Left hindlimb (tissue), 1 donor: Measurements from ENCODE around the gene ADAT3.

Experiments used
- DNase-seq: peaks from one replicate; pipeline ENCODE4 v3.0.0-alpha.2; 2018

ADAT3 gene

DNA sequence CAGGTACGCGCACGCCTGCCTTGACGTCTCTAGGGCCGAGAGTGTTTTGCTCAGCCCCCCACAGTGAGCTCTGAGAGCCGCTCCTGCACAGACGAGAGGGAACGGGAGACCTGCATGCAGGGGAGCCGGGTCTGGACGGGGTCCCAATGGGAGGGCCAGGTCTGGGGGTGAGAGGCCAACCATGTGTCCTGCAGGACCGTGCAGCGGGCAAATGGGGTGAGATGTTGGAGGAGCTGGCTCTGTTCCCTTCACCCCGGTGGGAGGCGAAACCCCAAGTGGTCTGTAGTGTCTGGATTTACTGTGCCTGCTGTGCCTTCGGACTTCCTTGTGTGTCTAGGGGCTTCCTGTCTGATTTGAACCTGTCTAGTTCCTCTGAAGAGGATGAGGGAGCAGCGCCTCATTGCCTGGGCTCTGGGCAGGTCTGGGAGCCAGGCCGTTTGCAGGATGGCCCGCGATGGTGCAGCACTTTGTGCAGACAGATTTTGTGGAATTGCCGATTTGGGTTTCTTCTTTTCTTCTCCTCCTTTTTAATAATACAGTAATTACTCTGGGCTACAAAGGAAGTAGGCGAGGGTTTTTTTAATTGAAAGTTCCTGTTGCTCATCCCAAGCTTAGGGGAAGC, 37.8 kb downstream of the ADAT3 start:
- DNase-seq, result no peak

- DNase-seq, result no peak
Measured at GRCh38 chr19:1943661-1944087, 38.5 kb downstream of the ADAT3 start.

GRCh38 chr19:1944088-1944915, 39.1 kb downstream of the ADAT3 start:
- no peak for DNase-seq

- no peak for DNase-seq
Measured at GRCh38 chr19:1944916-1945561, 39.8 kb downstream of the ADAT3 start.

DNA sequence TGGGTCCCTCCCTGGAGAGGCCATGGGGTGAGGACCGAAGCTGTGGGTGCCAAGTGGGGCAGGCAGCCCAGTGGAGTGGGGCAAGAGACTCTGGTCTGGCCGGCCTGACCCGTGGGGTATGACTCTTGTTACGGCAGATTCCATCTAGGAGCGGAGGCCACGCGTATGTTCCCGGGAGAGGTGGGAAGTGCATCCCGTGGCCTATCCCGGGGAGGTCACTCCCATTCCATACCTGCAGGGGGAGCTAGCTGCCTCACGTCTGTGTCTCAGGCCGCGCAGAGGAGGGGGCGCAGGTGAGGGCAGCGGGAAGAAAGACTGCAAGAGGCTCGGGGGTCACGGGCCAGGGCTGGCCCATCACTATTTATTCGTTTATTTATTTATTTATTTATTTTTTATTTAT, 40.7 kb downstream of the ADAT3 start:
- no peak for DNase-seq

DNA sequence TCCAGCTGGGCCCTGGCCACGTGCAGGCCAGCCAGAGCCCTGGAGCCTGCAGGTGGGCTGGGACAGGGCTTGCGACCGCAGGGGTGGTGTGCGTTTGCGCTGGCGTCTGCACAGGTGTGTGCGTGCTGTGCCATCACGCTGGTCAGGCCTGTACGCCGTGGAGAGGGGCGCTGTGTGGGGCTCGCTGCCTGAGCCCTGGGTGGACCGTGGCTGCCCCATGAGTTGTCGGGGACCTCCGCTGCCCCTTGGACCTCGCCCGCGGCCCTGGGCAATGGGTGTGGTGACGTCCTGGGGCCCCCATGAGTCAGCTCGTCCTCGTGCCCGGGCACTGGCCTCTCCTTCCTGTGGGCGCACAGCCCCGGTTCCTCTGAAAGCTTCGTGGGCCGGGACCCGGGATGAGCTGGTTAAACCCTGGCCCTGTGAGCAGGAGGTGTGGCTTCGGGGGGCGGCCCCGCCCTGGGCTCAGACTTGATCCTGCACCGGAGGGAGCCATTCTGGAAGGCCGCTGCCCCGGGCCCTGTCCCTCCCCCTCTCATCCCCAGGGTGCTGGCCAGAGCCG, 42.5 kb downstream of the ADAT3 start:
- DNase-seq, result no peak

GRCh38 chr19:1949304-1950101, 44.3 kb downstream of the ADAT3 start:
- no peak for DNase-seq

DNA sequence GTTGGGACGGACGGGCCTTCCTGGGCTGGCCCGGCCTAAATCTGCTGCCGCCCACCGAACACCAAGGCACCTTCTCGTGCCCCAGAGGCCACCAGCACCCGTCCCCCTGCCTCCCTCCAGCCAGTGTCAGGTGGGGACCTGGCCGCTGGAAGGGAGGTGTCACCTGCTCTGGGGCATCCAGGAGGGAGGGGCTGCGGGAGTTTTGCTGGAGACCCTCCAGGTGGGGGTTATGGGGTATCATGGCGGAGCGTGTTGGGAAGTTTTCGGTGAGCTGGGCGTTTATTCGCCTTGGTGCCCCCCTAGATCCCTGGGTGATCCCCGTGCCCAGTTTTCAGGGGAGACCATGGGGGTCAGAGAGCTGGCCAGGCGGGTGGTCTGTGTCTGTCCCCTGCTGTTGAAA, 45.4 kb downstream of the ADAT3 start:
- DNase-seq, result no peak

DNA sequence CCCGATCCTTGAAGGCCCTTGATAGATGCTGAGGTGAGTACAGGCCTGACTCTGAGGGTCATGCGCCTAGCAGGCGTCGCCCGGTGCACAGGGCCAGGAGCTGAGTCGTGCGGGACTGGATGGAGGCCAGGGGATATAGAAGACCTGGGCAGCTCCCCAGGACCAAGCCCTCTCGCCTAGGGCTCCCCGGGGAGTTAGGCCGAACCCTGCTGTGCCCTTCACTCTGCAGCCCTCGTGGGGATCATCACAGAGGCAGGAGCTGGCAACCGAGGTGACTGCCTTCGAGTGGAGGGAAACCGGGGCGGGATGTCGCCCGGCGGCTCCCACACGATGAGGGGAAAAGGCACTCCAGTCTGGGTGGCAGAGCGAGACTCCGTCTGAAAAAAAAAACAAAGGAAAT, 47.4 kb downstream of the ADAT3 start:
- no peak for DNase-seq

- no peak for DNase-seq
Measured at GRCh38 chr19:1953037-1953436, 47.8 kb downstream of the ADAT3 start.

DNA sequence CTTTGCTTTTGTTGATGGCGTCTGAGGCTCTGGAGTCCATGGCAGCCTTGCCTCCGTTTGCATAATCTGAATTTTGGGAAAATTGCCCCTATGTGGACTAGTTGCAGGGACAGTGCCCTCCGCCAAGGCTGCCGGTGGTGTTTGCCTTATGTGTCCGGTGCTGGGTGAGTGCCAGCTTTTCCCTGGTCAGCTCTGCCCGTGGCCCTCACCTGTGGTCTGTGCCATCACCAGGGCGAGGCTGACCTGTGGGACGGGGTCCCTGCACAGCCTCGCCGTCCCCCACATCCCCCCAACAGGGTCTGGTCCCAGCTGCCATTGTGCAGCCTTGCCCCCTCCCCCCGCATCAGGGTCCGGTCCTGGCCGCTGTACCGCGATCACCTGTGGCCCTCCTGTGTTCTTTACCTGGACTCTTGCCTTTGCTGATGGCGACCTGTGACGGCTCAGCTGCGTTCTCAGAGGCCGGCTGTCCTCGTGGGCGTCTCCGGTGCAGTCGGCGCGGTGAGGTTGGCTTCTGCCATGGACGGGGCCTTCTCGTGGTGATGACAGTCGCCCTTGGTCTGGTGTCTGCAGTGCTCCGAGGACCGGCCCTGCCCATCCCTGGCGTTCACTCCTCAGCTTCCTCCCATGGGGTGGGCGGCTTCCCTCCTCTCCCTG, 48.4 kb downstream of the ADAT3 start:
- no peak for DNase-seq

- DNase-seq, result no peak
Measured at GRCh38 chr19:1954532-1954933, 49.3 kb downstream of the ADAT3 start.

DNA sequence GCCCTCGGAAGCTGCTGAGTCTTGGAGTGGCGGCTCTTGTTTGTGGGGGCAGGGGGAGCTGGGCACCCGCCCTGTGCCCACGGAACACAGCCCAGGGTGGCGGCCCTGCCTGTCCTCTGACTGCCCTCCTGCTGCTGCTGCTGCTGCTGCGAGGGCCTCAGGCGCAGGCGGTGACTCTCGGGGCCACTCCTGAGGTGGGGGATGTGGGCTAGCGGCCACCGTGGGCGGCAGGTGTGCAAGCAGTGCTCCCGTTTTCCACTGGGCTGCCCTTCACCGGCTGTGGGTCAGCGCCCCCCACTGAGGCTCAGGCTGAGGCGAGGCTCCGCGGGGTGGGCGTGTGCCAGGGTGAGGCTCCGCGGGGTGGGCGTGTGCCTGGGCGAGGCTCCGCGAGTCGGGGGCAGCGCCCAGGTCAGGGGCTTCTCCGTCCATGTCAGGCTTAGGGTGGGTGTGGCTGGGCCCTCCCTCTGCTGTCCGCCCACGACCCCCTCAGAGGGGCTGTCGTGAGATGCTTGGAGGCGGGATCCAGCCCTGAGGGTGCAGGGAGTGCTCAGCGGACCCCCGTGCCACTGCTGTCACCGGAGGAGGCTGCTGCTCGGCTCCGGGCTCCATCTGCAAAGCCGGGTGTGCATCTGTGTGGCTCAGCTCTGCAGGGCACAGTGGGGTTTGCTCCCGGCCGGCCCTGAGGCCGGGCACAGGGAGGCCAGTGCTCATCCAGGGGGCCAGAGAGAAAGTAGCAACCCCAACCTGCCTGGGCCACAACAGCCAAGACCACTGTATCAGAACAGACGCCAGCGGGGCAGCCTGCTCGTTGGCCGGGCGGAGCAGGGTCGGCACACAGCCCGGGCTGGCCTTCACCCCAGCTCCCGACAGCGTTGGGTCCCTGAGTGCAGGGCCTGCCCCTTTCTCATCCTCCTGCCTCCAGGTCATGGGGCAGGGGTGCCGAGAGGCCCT, 50.2 kb downstream of the ADAT3 start:
- DNase-seq, result no peak

DNA sequence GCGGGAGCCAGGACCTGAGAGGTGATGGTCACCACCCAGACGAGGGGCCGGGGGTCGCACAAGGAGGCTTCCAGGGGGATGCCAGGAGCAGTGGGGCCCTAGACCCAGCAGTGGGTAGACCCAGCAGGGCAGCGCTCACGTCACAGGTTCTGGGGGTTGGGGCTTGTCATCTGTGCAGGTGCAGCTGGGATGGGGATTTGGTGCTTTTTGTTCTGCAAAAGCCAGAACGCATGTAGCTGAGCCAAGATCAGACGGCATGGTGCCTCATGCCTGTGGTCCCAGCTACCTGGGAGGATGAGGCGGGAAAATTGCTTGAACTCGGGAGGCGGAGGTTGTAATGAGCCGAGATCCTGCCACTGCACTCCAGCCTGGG, 50.9 kb downstream of the ADAT3 start:
- DNase-seq, result no peak

GRCh38 chr19:1956868-1957492, 51.8 kb downstream of the ADAT3 start:
- DNase-seq, result no peak

DNA sequence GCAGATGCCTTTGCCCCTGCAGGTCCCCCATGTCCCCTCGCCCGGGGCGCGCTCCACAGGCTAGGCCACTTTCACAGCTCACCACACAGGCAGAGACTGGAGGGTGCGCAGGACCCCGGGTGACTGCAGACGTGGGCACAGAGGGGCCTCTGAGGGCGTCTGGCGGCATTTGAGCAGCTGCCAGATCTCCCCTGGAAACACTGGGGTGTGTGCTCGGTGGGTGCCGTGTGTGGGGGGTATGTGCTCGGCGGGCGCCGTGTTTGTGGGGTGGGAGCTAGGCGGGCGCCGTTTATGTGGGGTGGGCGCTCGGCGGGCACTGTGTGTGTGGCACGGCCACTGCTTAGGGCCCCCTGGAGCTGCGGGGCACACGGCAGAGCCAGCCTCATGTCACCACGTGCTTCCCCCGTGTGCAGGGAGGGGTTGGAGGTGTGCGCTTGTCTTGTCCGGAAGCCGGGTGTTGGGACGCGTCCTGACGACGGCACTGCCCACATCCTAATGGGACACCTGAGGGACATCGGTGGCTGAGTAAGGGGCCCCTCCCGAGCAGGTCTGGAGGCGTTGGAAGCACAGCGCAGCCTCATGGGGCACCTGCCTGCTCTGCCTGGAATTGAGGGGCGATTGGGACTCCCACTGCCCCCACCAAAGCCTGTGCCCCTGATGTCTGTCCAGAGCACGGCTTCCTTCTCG, 52.5 kb downstream of the ADAT3 start:
- no peak for DNase-seq

- DNase-seq, result no peak
Measured at GRCh38 chr19:1959928-1960589, 54.9 kb downstream of the ADAT3 start.

- DNase-seq, result no peak
Measured at GRCh38 chr19:1961000-1961883, 56.0 kb downstream of the ADAT3 start.
